Smooth muscle cell of the umbilical artery (primary cell): ENCODE results near the gene LTK. TPM values are rescaled to one million over a fixed set of nuclear protein-coding genes. Genes with fewer than 3 reads are reported as not detected.

ENCODE experiments used
- total RNA-seq: library from RNA; depleted of rRNA; stranded (reverse); fragments of >200 nt; gene quantifications from 2 replicates; pipeline ENCODE4 v1.2.3, GENCODE V29; 2014

LTK gene
- under 0.01 and 0.18 TPM in 2 replicates for total RNA-seq

DNA sequence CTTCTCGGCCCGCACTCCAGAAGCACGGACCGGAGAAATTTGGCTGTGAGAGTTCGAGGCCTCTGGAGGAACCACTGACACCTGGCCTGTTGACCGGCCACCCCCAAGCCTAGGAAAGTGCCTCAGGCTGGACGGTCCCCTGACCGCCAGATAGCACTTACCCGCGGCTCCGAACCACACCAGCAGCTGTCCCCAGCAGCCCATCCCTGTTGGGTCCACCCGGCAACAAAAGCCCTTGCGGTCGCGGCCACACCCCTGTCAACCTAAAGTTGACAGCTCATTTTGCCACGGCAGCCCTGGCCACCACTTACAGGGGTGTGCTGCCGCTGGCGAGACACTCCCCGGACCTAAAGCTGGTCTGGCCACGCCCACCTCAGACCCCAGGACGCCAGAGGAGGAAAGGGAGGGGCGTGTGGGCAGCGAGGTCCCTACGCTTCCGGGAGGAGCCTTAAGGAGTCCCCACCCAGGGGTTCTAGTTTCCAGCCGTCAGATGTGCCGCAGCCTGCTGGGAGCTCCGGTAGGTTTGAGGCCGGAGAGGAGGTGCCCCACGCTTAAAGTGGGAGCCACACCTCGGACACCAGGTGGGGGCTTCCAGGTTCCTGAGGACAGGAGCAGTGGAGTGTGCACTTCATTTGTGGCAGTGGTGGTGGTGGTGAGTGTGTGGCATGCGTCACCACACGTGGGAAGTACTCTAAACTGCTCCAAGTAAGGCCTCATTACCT, at the start of gene LTK:
Gene LTK (minus strand): TSS at position 322 of the 722 bp plus-strand sequence. CDS start 118 bp downstream, at position 204.

GRCh38 chr15:41558400-41559238, 45.0 kb upstream of the LTK start, which contains the start of gene TYRO3:
Gene TYRO3 (plus strand): TSS chr15:41559212. CDS start chr15:41559258, 46 bp downstream.

GRCh38 chr15:41493205-41493901, 20.3 kb downstream of the LTK start, which contains the start of gene ITPKA:
Gene ITPKA (plus strand): TSS chr15:41493874. CDS start chr15:41493928, 54 bp downstream.

Other genes with a start within 250 kb of the LTK start
- 0.59 and 2.1 TPM in 2 replicates for gene OIP5, start 181.2 kb downstream of the LTK start, total RNA-seq
- 4.5 and 40.2 TPM in 2 replicates for gene NUSAP1, start 180.9 kb downstream of the LTK start, total RNA-seq
- gene NDUFAF1, start 111.3 kb downstream of the LTK start, total RNA-seq = 27.6 and 31.8 TPM in 2 replicates
- gene RTF1, start 96.7 kb downstream of the LTK start, total RNA-seq = 16.3 and 20.9 TPM in 2 replicates
- 0.59 and 1.8 TPM in 2 replicates for gene ITPKA, start 20.0 kb downstream of the LTK start, total RNA-seq
- 19.0 and 75.9 TPM in 2 replicates for gene RPAP1, start 30.4 kb upstream of the LTK start, total RNA-seq
- gene TYRO3, start 45.4 kb upstream of the LTK start, total RNA-seq = 4.2 and 9.6 TPM in 2 replicates
- gene MGA, start 146.6 kb upstream of the LTK start, total RNA-seq = 37.1 and 55.8 TPM in 2 replicates